GM18951 (cell line): Measurements from ENCODE around the gene PCSK6.

Source experiments
- POLR2A ChIP-seq: IDR thresholded peaks from 4 replicates; pipeline ENCODE4 v1.6.1; 2011; ENCODE audit warnings: mild to moderate bottlenecking; ENCODE audit not compliant: insufficient read length, insufficient read depth; ENCODE audit errors: extremely low read depth
- in situ Hi-C: fragments of 300-500 bp; cut with MboI; formaldehyde crosslinking; loops from one replicate; pipeline ENCODE4 v1.12.0; 2022; ENCODE audit warnings: low sequenced_read_pairs, mixed read lengths, inconsistent platforms; ENCODE audit not compliant: unreplicated experiment

The PCSK6 gene

GRCh38 chr15:101491734-101492640 lies 2.5 kb upstream of the PCSK6 start:
- in situ Hi-C loops, result no loop called here
- TF ChIP-seq POLR2A, result no peak

- no peak for TF ChIP-seq POLR2A
- in situ Hi-C loops, result no loop called here
Measured at GRCh38 chr15:101490922-101491733, 1.6 kb upstream of the PCSK6 start.

GRCh38 chr15:101490408-101490891 lies 943 bp upstream of the PCSK6 start:
- in situ Hi-C loops, result no loop called here
- no peak for TF ChIP-seq POLR2A

GRCh38 chr15:101489237-101489598 lies 289 bp downstream of the PCSK6 start:
- no peak for TF ChIP-seq POLR2A
- in situ Hi-C loops, result no loop called here

- no peak for TF ChIP-seq POLR2A
- in situ Hi-C loops, result no loop called here
Measured at GRCh38 chr15:101488300-101489164, 975 bp downstream of the PCSK6 start.

- TF ChIP-seq POLR2A, result no peak
- in situ Hi-C loops, result no loop called here
Measured at GRCh38 chr15:101486696-101487459, 2.6 kb downstream of the PCSK6 start.

- in situ Hi-C loops, result no loop called here
- no peak for TF ChIP-seq POLR2A
Measured at GRCh38 chr15:101483462-101483861, 6.0 kb downstream of the PCSK6 start.

- TF ChIP-seq POLR2A, result no peak
- in situ Hi-C loops, result no loop called here
Measured at GRCh38 chr15:101482526-101483371, 6.8 kb downstream of the PCSK6 start.

- in situ Hi-C loops, result no loop called here
- no peak for TF ChIP-seq POLR2A
Measured at GRCh38 chr15:101481917-101482525, 7.5 kb downstream of the PCSK6 start.

- in situ Hi-C loops, result no loop called here
- no peak for TF ChIP-seq POLR2A
Measured at GRCh38 chr15:101481381-101481705, 8.2 kb downstream of the PCSK6 start.
